Fibroblast of gingiva (primary cell): ENCODE data around the gene RPS4Y1.
A peak's percentile ranks its signal among the peaks of the same experiment; 100 is the strongest.

ENCODE experiments used
- DNase-seq: peaks from one replicate; pipeline ENCODE4 v3.0.0-alpha.2; 2011; ENCODE audit warnings: low read depth

The RPS4Y1 gene

DNA sequence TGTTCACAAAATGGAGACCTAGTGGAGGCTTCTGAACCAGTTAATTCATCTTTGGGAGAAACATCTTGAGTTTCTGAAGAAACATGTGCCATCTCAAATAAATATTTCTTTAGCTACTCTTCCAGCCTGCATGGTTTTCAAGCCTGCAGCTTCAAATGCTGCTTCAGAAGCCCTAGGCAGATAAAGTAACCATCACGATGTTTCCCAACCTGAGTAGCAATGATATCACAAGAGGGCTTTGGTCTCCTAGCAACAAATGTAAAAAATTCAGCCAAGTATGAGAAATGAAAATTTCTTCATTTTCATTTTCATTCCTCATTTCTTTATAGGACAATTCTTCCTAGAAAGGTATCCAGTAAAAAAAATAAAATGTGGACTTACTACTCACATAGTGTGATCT lies 42.2 kb downstream of the RPS4Y1 start:
- DNase-seq = peak; percentile 1

DNA sequence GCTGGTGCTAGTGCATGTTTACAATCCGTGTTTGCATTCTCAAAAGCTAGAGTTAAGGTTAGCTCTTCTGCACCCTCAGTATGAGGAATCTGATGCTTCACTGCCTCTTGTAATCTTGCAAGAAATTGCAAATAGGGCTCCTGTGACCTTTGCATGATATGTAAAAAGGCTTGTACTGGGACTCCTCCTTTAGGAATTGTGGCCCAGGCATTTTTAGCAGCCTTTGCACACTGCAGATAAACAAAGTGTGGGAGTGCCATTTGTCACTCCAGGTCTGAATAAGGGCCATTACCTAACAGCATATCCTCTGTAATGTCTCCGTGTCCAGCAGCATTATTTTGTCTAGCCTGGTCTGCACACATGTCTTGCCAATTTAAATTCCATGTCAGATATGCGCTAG lies 44.5 kb downstream of the RPS4Y1 start:
- DNase-seq = no peak

DNA sequence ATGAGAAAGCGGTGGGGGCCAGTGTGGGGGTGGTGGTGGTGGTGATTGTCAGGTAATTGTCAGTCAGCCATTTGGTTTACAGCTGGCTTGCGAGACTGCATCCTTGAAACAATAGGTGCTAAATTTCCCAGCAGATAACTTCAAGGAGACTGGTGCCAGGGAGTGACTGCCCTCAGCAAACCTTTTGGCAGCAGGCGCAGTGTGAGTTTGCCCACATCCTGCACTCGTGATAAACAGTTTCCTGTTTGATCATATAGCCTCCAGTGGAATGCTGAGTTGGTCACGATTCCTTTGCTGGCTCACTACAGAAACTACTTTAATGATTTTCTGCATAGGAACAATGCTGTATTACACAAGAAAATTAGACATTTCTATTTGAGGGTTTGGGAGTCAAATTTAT lies 46.0 kb downstream of the RPS4Y1 start:
- DNase-seq = peak; percentile 50

DNA sequence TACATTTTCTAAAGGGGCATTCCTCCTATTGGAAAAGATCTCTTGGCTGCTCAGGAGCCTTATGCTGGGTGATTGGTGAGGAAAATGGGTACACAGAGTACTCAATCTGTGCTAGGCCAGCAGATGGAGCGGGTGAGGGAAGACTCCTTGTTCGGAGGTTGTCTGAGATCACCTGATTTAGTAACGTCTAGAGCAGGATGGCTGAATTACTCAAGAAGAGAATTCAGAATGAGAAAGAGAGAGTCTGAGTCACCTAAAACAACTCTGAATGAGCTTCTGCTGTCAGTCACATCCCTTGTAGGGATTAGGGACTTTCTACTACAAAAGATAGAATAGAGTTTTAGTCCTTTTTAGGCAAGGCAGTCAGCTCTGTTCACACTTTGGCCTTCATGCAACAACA lies 46.6 kb downstream of the RPS4Y1 start:
- peak; percentile 6 for DNase-seq

DNA sequence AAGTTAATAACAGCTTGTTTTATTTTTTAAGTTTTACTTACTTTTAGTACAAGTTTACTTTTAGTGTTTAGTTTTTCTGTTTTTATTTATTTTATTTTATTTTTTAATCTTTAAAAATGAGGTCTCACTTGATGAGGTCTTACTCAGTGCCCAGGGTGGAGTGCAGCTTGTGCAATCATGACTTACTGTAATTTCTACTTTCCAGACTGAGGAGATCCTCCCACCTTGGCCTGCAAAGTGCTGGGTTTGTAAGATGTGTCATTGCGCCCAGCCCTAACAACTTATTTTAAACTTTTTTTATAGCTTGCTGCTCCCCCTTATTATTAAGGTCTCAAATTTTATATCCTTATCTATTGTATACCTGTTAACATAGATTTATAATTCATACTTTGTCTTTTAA lies 52.1 kb downstream of the RPS4Y1 start:
- no peak for DNase-seq

DNA sequence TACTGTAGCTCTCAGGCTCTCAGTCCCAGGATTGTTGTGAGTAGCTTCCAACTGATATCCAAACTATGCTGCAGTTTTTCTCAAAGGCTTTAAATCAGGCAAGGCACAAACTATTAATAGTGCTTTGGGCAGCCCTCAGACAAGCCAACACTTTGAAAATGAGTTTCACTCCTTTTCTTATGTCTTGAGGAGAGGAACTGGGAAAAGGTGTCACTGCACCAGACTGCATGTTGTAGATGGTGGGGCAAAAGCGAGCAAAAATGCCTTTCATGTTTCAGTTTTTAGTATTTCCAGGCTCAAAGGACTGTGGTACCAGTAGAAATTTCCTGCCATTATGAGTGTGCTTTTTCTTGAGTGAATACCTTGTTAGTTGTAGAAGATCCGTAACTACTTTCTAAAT lies 54.6 kb downstream of the RPS4Y1 start:
- no peak for DNase-seq

DNA sequence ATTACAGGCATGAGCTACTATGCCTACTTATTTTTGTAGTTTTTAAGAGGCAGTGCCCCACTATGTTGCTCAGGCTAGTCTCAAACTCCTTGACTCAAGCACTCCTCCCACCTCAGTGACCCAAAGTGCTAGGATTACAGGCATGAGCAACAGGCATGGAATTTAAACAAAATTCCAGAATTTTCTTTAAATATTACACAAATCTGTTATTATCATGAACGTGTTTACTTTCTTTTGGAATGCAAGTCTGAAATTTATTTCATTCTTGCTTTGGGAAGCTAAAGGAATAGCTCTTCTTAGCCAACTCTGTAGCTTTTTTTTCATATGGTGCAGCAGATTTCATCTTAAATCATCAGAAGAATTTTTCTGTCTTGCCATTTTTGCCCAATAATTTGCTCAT lies 66.0 kb downstream of the RPS4Y1 start:
- peak; percentile 64 for DNase-seq

DNA sequence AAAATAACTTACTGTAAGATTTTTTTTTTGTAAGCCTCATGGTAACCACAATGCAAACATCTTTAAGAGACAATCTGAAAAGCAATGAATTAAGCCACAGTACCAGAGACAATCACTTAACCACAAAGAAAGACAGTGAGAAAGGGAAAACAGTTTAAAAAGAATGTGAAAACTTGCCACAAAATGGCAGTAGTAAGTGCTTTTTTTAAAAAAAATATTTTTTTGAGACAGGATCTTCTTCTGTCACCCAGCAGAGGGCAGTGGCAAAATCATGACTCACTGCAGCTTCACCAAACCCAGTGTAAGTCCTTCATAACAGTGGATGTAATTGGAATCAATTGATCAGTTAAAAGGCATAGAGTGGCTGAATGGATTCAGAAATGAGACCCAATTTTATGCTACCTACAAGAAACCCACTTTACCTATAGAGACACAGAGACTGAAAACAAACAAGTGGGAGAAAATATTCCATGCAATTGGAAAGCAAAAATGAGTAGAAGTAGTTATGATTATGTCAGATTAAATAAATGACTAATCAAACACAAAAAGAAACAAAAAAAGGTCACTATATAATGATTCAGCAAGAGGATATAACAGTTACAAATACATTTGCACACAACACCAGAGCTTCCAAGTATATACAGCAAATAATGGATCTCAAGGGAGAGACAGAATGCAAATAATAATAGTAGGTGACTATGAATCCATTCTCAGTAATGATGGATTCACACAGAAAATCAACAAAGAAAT lies 71.8 kb downstream of the RPS4Y1 start:
- DNase-seq = peak; percentile 39
